Hair follicle dermal papilla cell (primary cell): ENCODE data around the gene ZBTB43. TPM values are rescaled to one million over a fixed set of nuclear protein-coding genes. Genes with fewer than 3 reads are reported as not detected.

Experiments
- total RNA-seq: library from RNA; depleted of rRNA; stranded (reverse); fragments of >200 nt; gene quantifications from 2 replicates; pipeline ENCODE4 v1.2.3, GENCODE V29; 2012

Gene ZBTB43, protein sequence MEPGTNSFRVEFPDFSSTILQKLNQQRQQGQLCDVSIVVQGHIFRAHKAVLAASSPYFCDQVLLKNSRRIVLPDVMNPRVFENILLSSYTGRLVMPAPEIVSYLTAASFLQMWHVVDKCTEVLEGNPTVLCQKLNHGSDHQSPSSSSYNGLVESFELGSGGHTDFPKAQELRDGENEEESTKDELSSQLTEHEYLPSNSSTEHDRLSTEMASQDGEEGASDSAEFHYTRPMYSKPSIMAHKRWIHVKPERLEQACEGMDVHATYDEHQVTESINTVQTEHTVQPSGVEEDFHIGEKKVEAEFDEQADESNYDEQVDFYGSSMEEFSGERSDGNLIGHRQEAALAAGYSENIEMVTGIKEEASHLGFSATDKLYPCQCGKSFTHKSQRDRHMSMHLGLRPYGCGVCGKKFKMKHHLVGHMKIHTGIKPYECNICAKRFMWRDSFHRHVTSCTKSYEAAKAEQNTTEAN
- 16.1 and 16.9 TPM in 2 replicates for total RNA-seq

DNA sequence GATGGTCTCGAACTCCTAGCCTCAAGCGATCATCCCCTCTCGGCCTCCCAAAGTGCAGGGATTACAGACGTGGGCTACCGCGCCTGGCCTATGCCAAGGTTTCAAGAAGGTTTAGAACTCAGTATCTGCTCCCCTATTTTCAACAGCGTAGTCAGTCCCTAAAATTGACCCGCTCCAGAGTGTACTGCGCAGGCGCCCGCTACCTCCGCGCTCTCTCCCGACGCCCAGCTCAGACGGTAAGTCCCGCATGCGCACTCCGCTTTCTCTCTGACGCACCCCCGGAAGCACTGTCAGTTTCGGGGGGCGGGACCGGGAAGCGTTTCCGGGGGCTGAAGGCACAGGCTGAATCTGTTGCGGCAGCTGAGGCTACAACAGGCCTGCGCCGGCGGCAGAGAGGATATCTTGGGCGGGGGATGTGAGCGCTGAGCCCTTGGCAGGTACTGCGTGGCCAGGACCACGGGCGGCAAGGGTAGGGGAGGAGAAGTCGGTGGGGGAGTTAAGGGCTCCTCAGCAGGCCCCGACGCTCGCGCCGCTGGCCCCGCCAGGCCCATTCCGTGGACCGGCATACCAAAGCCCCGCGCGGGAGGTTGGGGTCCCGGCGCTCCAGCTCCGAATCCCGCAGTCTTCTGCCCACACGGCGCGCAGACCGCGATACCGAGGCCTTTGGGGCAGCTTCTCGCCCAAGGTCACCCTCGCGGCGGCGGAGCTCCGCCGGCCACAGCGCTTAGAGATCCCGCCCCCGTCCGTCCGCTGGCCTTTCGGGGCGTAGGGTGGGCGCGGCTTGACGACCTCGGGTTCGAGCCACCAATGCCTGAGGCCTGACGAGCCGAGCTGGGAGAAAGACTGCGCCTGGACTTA, at the start of gene ZBTB43:
TSS of gene ZBTB43 (plus strand) at position 345 of the 858 bp plus-strand sequence. CDS start 27,470 bp downstream, outside the sequence.

DNA sequence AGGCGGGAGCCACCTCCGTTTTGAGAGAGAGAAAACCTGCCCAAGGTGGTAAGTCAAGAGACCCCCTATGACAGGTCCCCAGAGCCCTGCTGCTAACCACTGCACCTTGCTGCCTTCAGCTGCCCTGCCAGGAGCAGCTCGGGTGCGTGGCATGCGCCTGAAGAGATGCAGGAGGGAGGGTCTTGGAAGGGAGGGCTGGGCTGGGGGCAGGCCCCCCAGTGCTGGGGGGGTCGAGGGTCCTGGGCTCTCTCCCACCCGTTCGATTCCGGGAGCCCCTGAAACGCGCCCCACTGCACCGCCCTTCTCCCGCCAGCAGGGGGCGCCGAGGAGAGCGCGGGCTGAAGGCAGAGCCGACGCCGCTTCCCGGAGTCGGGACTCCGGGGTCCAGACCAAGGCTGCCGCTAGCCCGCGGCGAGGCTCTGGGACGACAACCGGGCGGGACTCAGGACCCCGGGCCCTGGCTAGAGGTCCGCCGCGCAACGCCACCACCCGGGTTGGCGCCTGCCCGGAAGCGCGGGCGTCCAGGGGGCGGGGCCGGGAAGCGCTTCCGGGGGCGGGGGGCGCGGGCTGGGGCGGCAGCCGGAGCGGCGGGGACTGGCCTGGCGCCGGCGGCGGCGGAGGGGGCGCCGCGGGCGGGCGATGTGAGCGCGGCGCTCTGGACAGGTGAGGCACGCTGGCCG, 55.4 kb downstream of the ZBTB43 start, which contains the start of gene ZBTB34:
TSS of gene ZBTB34 (plus strand) at position 563 of the 680 bp plus-strand sequence. CDS start 18,761 bp downstream, outside the sequence.

Other genes starting within 250 kb of the ZBTB43 start
- gene LMX1B, start 191.1 kb upstream of the ZBTB43 start, total RNA-seq = under 0.01 TPM in 1 of 2 replicates, not detected in the other
- gene ZBTB34, start 55.6 kb downstream of the ZBTB43 start, total RNA-seq = 8.9 and 11.2 TPM in 2 replicates
- 4.0 and 4.1 TPM in 2 replicates for gene RALGPS1, start 109.7 kb downstream of the ZBTB43 start, total RNA-seq